ENCODE results near the gene TMA16. TPM values are rescaled to one million over a fixed set of nuclear protein-coding genes. Genes with fewer than 3 reads are reported as not detected.

The TMA16 gene
- total and polyA plus RNA-seq, 2 donors from 2014 or later = 12.8 to 26.9 TPM

DNA sequence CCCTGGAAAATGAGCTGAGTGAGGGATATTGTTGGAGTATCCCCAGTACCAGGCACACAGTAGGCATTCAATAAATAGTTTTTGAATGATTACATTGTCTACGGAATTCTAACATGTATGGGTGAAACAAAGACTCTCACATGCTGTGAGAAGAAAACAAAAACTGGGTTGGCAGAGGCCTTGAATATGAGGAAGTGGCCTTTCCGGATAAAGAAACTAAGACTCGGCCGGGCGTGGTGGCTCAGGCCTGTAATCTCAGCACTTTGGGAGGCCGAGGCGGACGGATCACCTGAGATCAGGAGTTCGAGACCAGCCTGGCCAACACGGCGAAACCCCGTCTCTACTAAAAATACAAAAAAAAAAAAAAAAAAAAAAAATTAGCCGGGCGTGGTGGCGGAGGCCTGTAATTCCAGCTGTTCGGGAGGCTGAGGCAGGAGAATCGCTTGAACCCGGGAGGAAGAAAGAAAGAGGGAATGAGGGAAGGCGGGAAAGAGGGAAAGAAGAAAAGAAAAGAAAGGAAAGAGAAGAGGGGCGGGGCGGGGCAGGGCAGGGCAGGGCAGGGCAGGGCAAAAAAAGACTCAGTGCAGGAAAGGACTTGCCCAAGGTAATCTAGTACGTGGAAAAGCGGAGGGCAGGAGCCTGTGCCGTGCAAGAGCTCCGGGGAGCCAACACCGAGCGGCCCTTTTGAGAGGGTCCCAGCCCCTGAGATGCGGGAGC lies 689 bp upstream of the TMA16 start:
- intact Hi-C loops (cut with DNase I) = no loop called here

DNA sequence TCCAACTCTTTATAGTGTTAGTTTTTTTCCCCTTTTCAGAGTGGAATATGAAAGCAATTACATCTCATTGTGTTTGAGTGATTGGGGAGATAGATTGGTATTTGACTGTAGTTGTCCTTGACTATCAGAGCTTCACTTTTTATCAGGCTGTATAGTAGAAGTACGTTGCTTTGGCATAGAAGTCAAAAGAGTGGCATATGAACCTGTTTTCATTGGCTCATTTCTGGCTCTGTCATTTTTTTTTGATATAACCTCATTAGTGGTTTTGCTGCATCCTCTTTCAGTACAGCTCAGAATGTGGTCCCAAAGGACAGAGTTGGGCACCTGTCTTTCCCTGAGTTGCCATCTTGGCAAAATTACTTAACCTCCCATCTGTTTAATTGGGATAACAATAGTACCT lies 1.4 kb downstream of the TMA16 start:
- Histone ChIP-seq H3K4me1 (ENCODE audit: control insufficient read depth in 2 of 3, insufficient read depth in 2 of 3, low read depth in 1 of 3, low read length in 3 of 3) (peaks cover 0 to 3% (median 0%) of the 10 kb centered on the region in 3 donors), H3K4me3 (ENCODE audit: low read length in 3 of 3) (peak overlapping the region; percentile 14 to 94 (median 88)), H3K36me3 (ENCODE audit: control insufficient read depth in 2 of 3, insufficient read depth in 3 of 3, low read length in 3 of 3) (no peaks in the 10 kb centered on the region), H3K9me3 (ENCODE audit: control insufficient read depth in 2 of 3, insufficient read depth in 1 of 3, low read length in 3 of 3) (no peaks in the 10 kb centered on the region), H3K9ac (ENCODE audit: low read length in 3 of 3) (peak overlapping the region in 2 of 3 donors; percentile 92 to 93), H3K27me3 (ENCODE audit: control insufficient read depth, insufficient read depth, low read length) (no peaks in the 10 kb centered on the region), H3K27ac (ENCODE audit: low read depth in 2 of 2, low read length in 2 of 2) (no peak overlapping the region)
- TF ChIP-seq, protein P1, sequence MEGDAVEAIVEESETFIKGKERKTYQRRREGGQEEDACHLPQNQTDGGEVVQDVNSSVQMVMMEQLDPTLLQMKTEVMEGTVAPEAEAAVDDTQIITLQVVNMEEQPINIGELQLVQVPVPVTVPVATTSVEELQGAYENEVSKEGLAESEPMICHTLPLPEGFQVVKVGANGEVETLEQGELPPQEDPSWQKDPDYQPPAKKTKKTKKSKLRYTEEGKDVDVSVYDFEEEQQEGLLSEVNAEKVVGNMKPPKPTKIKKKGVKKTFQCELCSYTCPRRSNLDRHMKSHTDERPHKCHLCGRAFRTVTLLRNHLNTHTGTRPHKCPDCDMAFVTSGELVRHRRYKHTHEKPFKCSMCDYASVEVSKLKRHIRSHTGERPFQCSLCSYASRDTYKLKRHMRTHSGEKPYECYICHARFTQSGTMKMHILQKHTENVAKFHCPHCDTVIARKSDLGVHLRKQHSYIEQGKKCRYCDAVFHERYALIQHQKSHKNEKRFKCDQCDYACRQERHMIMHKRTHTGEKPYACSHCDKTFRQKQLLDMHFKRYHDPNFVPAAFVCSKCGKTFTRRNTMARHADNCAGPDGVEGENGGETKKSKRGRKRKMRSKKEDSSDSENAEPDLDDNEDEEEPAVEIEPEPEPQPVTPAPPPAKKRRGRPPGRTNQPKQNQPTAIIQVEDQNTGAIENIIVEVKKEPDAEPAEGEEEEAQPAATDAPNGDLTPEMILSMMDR (IDR thresholded peaks at IDR 0.05; ENCODE audit: borderline replicate concordance, extremely low read depth, insufficient read depth) = no peak
- FAIRE-seq (no peak), DNase-seq (no peak)
- intact Hi-C loops (cut with DNase I) = no loop called here

More for the DNA sequence above, 689 bp upstream of the TMA16 start:
- Histone ChIP-seq H3K4me3 (ENCODE audit: low read length in 3 of 3) (peak overlapping the region; percentile 87 to 94 (median 88)), H3K36me3 (ENCODE audit: control insufficient read depth in 2 of 3, insufficient read depth in 3 of 3, low read length in 3 of 3) (no peaks in the 10 kb centered on the region), H3K9ac (ENCODE audit: low read length in 3 of 3) (peak overlapping the region; percentile 19 to 93 (median 92)), H3K27me3 (ENCODE audit: control insufficient read depth, insufficient read depth, low read length) (no peaks in the 10 kb centered on the region), H3K4me1 (ENCODE audit: control insufficient read depth in 2 of 3, insufficient read depth in 2 of 3, low read depth in 1 of 3, low read length in 3 of 3) (peaks cover 0 to 3% (median 0%) of the 10 kb centered on the region in 3 donors), H3K9me3 (ENCODE audit: control insufficient read depth in 2 of 3, insufficient read depth in 1 of 3, low read length in 3 of 3) (no peaks in the 10 kb centered on the region), H3K27ac (ENCODE audit: low read depth in 2 of 2, low read length in 2 of 2) (peak overlapping the region; percentile 75 to 80)
- TF ChIP-seq, protein P1 (IDR thresholded peaks at IDR 0.05; ENCODE audit: borderline replicate concordance, extremely low read depth, insufficient read depth) = no peak
- DNase-seq = no peak
- no peak for FAIRE-seq

DNA sequence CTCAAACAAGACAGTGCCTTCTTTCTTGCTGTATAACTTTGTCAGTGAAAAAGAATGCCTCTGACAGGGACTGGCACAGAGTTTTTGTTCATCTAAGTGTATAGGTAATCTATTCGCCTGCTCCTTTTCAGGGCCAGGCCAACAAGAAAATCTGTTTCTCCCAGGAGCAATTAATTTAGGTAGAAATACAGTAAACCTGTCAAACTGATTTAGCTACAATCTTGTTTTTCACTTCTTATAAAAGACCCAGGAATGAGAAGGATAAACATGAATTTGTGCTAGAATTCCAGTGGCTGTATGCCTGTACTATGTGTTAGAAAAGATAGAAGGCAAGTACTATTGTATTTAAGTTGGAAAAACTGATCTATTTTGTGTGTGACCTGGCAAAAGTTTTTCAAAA lies 6.1 kb downstream of the TMA16 start:
- TF ChIP-seq, protein P1 (IDR thresholded peaks at IDR 0.05; ENCODE audit: borderline replicate concordance, extremely low read depth, insufficient read depth) = no peak
- no peak overlapping the region for H3K27ac ChIP-seq (ENCODE audit: low read depth in 2 of 2, low read length in 2 of 2)
- H3K27me3 ChIP-seq (ENCODE audit: control insufficient read depth, insufficient read depth, low read length) = no peaks in the 10 kb centered on the region
- no peak overlapping the region for H3K9ac ChIP-seq (ENCODE audit: low read length in 3 of 3)
- H3K4me1 ChIP-seq (ENCODE audit: control insufficient read depth in 2 of 3, insufficient read depth in 2 of 3, low read depth in 1 of 3, low read length in 3 of 3) = peaks cover 0 to 3% (median 0%) of the 10 kb centered on the region in 3 donors
- FAIRE-seq (no peak), DNase-seq (peak in 2 of 5 donors; percentile 39 to 71)
- no peaks in the 10 kb centered on the region for H3K9me3 ChIP-seq (ENCODE audit: control insufficient read depth in 2 of 3, insufficient read depth in 1 of 3, low read length in 3 of 3)
- intact Hi-C loops (cut with DNase I) = no loop called here
- no peaks in the 10 kb centered on the region for H3K36me3 ChIP-seq (ENCODE audit: control insufficient read depth in 2 of 3, insufficient read depth in 3 of 3, low read length in 3 of 3)
- no peak overlapping the region for H3K4me3 ChIP-seq (ENCODE audit: low read length in 3 of 3)
